T-cell (primary cell): ENCODE results near the gene XPNPEP1. TPM values are rescaled to one million over a fixed set of nuclear protein-coding genes. Genes with fewer than 3 reads are reported as not detected.

Experiments used
- ATAC-seq, 4 experiments: fragments of 200-7000 bp in 3 of 4; fragments of 150-1000 bp in 1 of 4; cut with Tn5 transposase; replicated peaks in 1 of 4; 1 replicate in 3 of 4; 2 replicates in 1 of 4; pipeline ENCODE4 v1.10.0; 2021; ENCODE audit warnings: moderate library complexity in 3 of 4, mild to moderate bottlenecking in 2 of 4, moderate number of reproducible peaks in 1 of 4
- CTCF ChIA-PET, 2 donors: fragments of 300-600 bp; sonication (Branson Sonifier 250); formaldehyde crosslinking; loops; one replicate each; lab custom pipeline; 2022; ENCODE audit warnings: antibody characterized with exemption in 2 of 2; lab: Charles Lee
- POLR2A ChIA-PET, 2 donors: fragments of 300-600 bp; sonication (Branson Sonifier 250); formaldehyde crosslinking; loops; one replicate each; lab custom pipeline; 2022; ENCODE audit warnings: antibody characterized with exemption in 2 of 2; lab: Charles Lee
- DNase-seq, 35 experiments: peaks; one replicate each; pipeline versions ENCODE4 v3.0.0 to v3.0.0-alpha.2; 2013 to 2023
- H3K27ac ChIP-seq: one replicate; pipeline ENCODE4 v1.5.1; 2013; ENCODE audit warnings: low read length
- H3K27me3 ChIP-seq, 2 experiments: replicated peaks in 1 of 2; 1 replicate in 1 of 2; 2 replicates in 1 of 2; pipeline versions ENCODE4 v1.6.1 to v1.7.0; 2013; ENCODE audit warnings: low read length in 1 of 2, mixed read lengths in 1 of 2; ENCODE audit not compliant: control insufficient read depth in 2 of 2, insufficient read depth in 2 of 2; ENCODE audit errors: extremely low read depth in 1 of 2
- H3K36me3 ChIP-seq, 2 donors: 1 replicate in 1 of 2; 2 replicates in 1 of 2; pipeline versions ENCODE4 v1.6.1 to v1.7.0; 2013; ENCODE audit warnings: low read length in 1 of 2; ENCODE audit not compliant: control insufficient read depth in 2 of 2, insufficient read depth in 1 of 2; ENCODE audit errors: extremely low read depth in 1 of 2
- H3K4me1 ChIP-seq, 2 experiments: 1 replicate in 1 of 2; 2 replicates in 1 of 2; pipeline versions ENCODE4 v1.6.1 to v1.7.0; 2013; ENCODE audit warnings: low read length in 2 of 2, mixed read lengths in 1 of 2; ENCODE audit not compliant: insufficient read depth in 2 of 2, control insufficient read depth in 1 of 2; ENCODE audit errors: extremely low read depth in 1 of 2
- H3K4me3 ChIP-seq, 2 donors: 1 replicate in 1 of 2; 2 replicates in 1 of 2; pipeline versions ENCODE4 v1.5.1 to v1.7.0; 2013; ENCODE audit warnings: mild to moderate bottlenecking in 2 of 2, low read length in 1 of 2, moderate library complexity in 1 of 2; ENCODE audit not compliant: control insufficient read depth in 1 of 2; ENCODE audit errors: extremely low read depth in 1 of 2
- H3K9me3 ChIP-seq: 2 replicates; pipeline ENCODE4 v1.7.0; 2013
- H3K27ac Mint-ChIP-seq, 2 donors: one replicate each; pipeline ENCODE4 v1.8.0; 2020 to 2021; ENCODE audit warnings: mild to moderate bottlenecking in 2 of 2, mixed read lengths in 2 of 2
- H3K27me3 Mint-ChIP-seq, 2 donors: one replicate each; pipeline ENCODE4 v1.8.0; 2021 to 2022; ENCODE audit warnings: mixed read lengths in 2 of 2
- H3K36me3 Mint-ChIP-seq: one replicate; pipeline ENCODE4 v1.8.0; 2021; ENCODE audit warnings: mixed read lengths
- H3K4me1 Mint-ChIP-seq, 3 donors: one replicate each; pipeline ENCODE4 v1.8.0; 2020 to 2022; ENCODE audit warnings: mixed read lengths in 3 of 3, mild to moderate bottlenecking in 1 of 3
- H3K4me3 Mint-ChIP-seq, 3 donors: one replicate each; pipeline ENCODE4 v1.8.0; 2020 to 2022; ENCODE audit warnings: mild to moderate bottlenecking in 3 of 3, mixed read lengths in 3 of 3, moderate library complexity in 3 of 3
- H3K9me3 Mint-ChIP-seq, 3 donors: one replicate each; pipeline ENCODE4 v1.8.0; 2020 to 2022; ENCODE audit warnings: mixed read lengths in 3 of 3
- WGBS: methylation state at CpG from one replicate; pipeline ENCODE4 v1.1.5; 2013; ENCODE audit warnings: missing lambda C conversion rate; ENCODE audit not compliant: insufficient coverage; 5-methylcytosine and 5-hydroxymethylcytosine counted together
- total RNA-seq, 35 experiments: library from RNA in 6 of 35; stranded (reverse) in 6 of 35; fragments of 120-200 nt in 1 of 35; gene quantifications; one replicate each; pipeline versions ENCODE4 v1.2.1 to v1.2.4 and lab custom pipeline; 2013 to 2026

Gene XPNPEP1
- total RNA-seq, 5 donors from 2014 or later (not counting 1 experiment from before 2014, with no cell fraction given), result 40.0 to 63.9 (median 44.6) TPM

- no peaks in the 10 kb centered on the region for H3K36me3 Mint-ChIP-seq
- peaks cover 20 to 23% (median 22%) of the 10 kb centered on the region in 3 donors for H3K4me1 Mint-ChIP-seq
- Histone ChIP-seq H3K4me1 (peaks cover 0 to 21% of the 10 kb centered on the region in 2 experiments), H3K27ac (no peak overlapping the region), H3K36me3 (no peaks in the 10 kb centered on the region), H3K27me3 (no peaks in the 10 kb centered on the region), H3K9me3 (no peaks in the 10 kb centered on the region), H3K4me3 (no peak overlapping the region)
- DNase-seq (no peak), ATAC-seq (no peak)
- no CpG with 5 or more reads among the region's 2 CpGs for WGBS
- ChIA-PET POLR2A (no interaction called here), CTCF (no interaction called here)
- H3K27ac Mint-ChIP-seq, result no peak overlapping the region
- no peaks in the 10 kb centered on the region for H3K9me3 Mint-ChIP-seq
- no peaks in the 10 kb centered on the region for H3K27me3 Mint-ChIP-seq
- H3K4me3 Mint-ChIP-seq, result no peak overlapping the region
These were observed 3.5 kb upstream of the XPNPEP1 start for GRCh38 chr10:109926825-109927224.

DNA sequence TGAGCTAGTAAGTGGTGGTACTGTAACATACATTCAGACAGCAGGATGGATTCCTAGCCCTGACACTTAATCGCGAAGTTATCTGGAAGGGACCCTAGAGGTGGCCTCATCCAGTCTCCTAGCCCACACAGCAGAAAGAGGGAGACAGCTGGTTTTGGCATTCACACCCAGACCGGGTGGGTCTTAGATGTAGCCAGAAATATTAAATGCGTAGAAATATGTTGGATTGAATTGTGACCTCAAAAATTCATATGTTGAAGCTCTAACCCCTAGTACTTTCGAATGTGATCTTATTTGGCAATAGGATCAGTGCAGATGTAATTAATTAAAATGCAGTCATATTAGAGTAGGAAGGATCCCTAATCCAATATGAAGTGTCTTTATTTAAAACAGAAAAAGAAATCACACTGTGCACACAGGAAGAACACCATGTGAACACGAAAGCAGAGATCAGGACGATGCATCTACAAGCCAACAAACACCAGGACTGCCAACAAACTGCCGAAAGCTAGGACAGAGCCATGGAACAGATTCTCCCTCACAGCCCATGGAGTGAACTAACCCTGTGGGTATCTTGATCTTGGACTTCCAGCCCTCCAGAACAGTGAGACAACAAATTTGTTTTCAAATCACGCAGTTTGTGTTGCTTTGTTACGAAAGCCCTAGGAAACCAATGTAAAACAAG is 2.9 kb upstream of the XPNPEP1 start:
- Mint-ChIP-seq H3K36me3 (no peaks in the 10 kb centered on the region), H3K27ac (no peak overlapping the region), H3K9me3 (no peaks in the 10 kb centered on the region), H3K27me3 (no peaks in the 10 kb centered on the region), H3K4me1 (peaks cover 26 to 29% (median 28%) of the 10 kb centered on the region in 3 donors), H3K4me3 (no peak overlapping the region)
- CTCF ChIA-PET, result interaction anchor here in 1 of 2 donors (0.8 kb wide), 1 partner anchor 9 kb away, joined by 3 read pairs; no protein-coding TSS in a partner anchor
- Histone ChIP-seq H3K9me3 (no peaks in the 10 kb centered on the region), H3K4me1 (peaks cover 0 to 27% of the 10 kb centered on the region in 2 experiments), H3K27ac (no peak overlapping the region), H3K27me3 (no peaks in the 10 kb centered on the region), H3K4me3 (no peak overlapping the region), H3K36me3 (no peaks in the 10 kb centered on the region)
- ATAC-seq (no peak), DNase-seq (no peak)
- POLR2A ChIA-PET, result no interaction called here
- 100% methylated on average over 4 of the region's 10 CpGs for WGBS

DNA sequence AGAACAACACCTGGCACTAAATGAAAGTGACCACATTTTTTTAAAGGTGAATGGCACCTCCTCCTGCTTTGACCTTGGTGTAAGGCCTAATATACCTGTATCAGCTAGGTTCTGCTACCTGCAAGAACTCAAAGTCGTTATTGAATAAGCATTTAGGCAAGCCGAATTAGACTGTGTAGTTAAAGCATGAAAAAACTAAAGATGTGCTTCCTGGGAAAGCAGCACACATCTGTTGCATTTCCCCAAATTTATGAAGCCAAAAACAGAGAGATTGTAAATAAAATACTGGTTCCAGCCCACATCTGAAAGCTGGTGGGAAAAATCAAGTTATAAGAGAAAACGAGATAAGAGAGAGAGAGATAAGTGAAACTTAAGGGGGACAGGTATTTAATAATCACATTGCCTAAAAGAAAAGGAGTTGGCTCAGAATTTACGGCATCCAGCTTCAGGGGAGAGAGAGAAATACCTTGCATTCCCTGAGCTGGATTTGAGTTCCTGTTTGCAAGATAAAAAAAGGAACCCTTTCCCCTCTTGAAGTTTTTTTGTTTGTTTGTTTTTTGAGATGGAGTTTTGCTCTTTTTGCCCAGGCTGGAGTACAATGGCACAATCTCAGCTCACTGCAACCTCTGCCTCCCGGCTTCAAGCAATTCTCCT is 1.8 kb upstream of the XPNPEP1 start:
- Histone ChIP-seq H3K4me1 (peaks cover 0 to 34% of the 10 kb centered on the region in 2 experiments), H3K9me3 (no peaks in the 10 kb centered on the region), H3K27me3 (no peaks in the 10 kb centered on the region), H3K27ac (no peak overlapping the region), H3K36me3 (no peaks in the 10 kb centered on the region), H3K4me3 (no peak overlapping the region)
- POLR2A ChIA-PET, result interaction anchor here in 1 of 2 donors (0.6 kb wide), 1 partner anchor 636 kb away, joined by 3 read pairs; no protein-coding TSS in a partner anchor
- CTCF ChIA-PET, result no interaction called here
- no peak for DNase-seq
- Mint-ChIP-seq H3K27me3 (no peaks in the 10 kb centered on the region), H3K9me3 (no peaks in the 10 kb centered on the region), H3K36me3 (no peaks in the 10 kb centered on the region), H3K27ac (peak overlapping the region in 1 of 2 donors; percentile 40), H3K4me1 (peaks cover 37 to 40% (median 39%) of the 10 kb centered on the region in 3 donors), H3K4me3 (peak overlapping the region in 2 of 3 donors; percentile 72 to 76)
- ATAC-seq, result no peak
- 100% methylated on average over 1 of the region's 5 CpGs for WGBS

GRCh38 chr10:109924087-109924486 is 776 bp upstream of the XPNPEP1 start:
- H3K27ac Mint-ChIP-seq, result peak overlapping the region; percentile 69 to 84
- ChIA-PET CTCF (no interaction called here), POLR2A (no interaction called here)
- no peaks in the 10 kb centered on the region for H3K27me3 Mint-ChIP-seq
- Histone ChIP-seq H3K9me3 (no peaks in the 10 kb centered on the region), H3K4me3 (no peak overlapping the region), H3K27ac (no peak overlapping the region), H3K4me1 (peaks cover 0 to 40% of the 10 kb centered on the region in 2 experiments), H3K27me3 (no peaks in the 10 kb centered on the region), H3K36me3 (no peaks in the 10 kb centered on the region)
- no peak for DNase-seq
- H3K4me3 Mint-ChIP-seq, result peak overlapping the region; percentile 65 to 76 (median 72)
- no peaks in the 10 kb centered on the region for H3K36me3 Mint-ChIP-seq
- WGBS, result 80% methylated on average over 7 of the region's 7 CpGs
- no peaks in the 10 kb centered on the region for H3K9me3 Mint-ChIP-seq
- peaks cover 43 to 50% (median 46%) of the 10 kb centered on the region in 3 donors for H3K4me1 Mint-ChIP-seq
- ATAC-seq, result no peak

DNA sequence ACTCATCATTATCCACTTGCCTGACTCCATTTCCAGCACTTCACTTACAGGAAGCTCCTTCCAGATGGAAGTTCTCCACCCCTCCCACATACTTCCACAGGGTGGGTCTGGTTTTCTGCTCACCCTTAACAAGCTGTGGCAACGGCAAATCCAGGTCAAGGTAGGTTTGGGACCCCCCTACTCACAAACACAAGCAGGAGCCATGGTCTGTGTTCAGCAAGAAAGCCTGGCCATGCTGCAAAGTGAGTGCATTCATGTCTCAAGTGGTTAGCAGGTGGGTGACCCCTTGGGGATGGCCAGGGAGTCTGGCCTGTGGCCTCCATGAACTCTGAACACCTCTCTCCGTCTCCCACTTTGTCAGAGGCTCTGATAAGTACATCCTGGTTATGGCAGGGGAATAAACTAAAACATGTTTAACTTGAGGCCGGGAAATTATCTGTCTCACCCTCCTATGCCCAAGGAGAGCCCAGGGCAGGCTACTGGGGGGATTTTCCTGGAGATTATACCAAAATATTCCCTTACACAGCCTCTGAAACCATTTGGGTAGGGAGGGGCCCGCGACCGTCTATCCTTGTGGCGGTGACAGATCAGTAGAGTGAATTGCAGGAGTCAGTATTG is 844 bp downstream of the XPNPEP1 start:
- Histone ChIP-seq H3K4me1 (peaks cover 0 to 45% of the 10 kb centered on the region in 2 experiments), H3K27ac (peak overlapping the region; percentile 86), H3K9me3 (no peaks in the 10 kb centered on the region), H3K27me3 (no peaks in the 10 kb centered on the region), H3K4me3 (peak overlapping the region; percentile 64 to 78), H3K36me3 (no peaks in the 10 kb centered on the region)
- WGBS, result 20% methylated on average over 1 of the region's 7 CpGs
- Mint-ChIP-seq H3K36me3 (no peaks in the 10 kb centered on the region), H3K4me1 (peaks cover 51 to 64% (median 56%) of the 10 kb centered on the region in 3 donors), H3K9me3 (no peaks in the 10 kb centered on the region), H3K4me3 (peak overlapping the region; percentile 72 to 89 (median 88)), H3K27me3 (no peaks in the 10 kb centered on the region), H3K27ac (peak overlapping the region; percentile 86 to 88)
- CTCF ChIA-PET, result interaction anchor here in 1 of 2 donors (0.7 kb wide), 1 partner anchor 12 kb away, joined by 5 read pairs; no protein-coding TSS in a partner anchor
- no peak for ATAC-seq
- POLR2A ChIA-PET, result interaction anchor here in 1 of 2 donors (1.2 kb wide), 1 partner anchor 12 kb away, joined by 4 read pairs; no protein-coding TSS in a partner anchor
- no peak for DNase-seq

DNA sequence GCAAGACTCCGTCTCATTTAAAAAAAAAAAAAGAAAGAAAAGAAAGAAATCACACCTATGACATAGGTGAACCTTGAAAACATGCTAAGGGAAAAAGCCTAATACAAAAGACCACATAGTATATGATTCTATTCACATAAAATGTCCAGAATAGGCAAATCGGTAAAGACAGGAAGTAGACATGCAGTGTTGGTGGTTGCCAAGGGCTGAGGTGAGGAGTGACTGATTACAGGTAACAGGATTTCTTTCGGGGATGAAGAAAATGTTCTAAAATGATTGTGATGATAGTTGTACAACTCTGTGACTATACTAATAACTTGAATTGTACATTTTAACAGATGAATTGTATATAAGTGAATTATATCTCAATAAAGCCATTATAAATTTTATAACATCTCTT is 3.3 kb downstream of the XPNPEP1 start:
- DNase-seq (peak in 3 of 35 experiments; percentile 9 to 52 (median 10)), ATAC-seq (peak in 1 of 4 experiments; percentile 17)
- POLR2A ChIA-PET, result no interaction called here
- peak overlapping the region; percentile 69 to 88 for H3K27ac Mint-ChIP-seq
- Histone ChIP-seq H3K4me3 (no peak overlapping the region), H3K9me3 (no peaks in the 10 kb centered on the region), H3K27ac (no peak overlapping the region), H3K4me1 (peaks cover 8 to 57% of the 10 kb centered on the region in 2 experiments), H3K36me3 (no peaks in the 10 kb centered on the region), H3K27me3 (no peaks in the 10 kb centered on the region)
- H3K27me3 Mint-ChIP-seq, result no peaks in the 10 kb centered on the region
- WGBS, result no CpG with 5 or more reads among the region's 3 CpGs
- CTCF ChIA-PET, result no interaction called here
- peaks cover 3% of the 10 kb centered on the region for H3K36me3 Mint-ChIP-seq
- H3K9me3 Mint-ChIP-seq, result no peaks in the 10 kb centered on the region
- H3K4me3 Mint-ChIP-seq, result peak overlapping the region in 1 of 3 donors; percentile 8
- H3K4me1 Mint-ChIP-seq, result peaks cover 73 to 87% (median 79%) of the 10 kb centered on the region in 3 donors
